NCI-H2107 treated with DMSO at 0.1 percent for 48 hours (cell line): ENCODE measurements around the gene PRKCG.

Experiments
- DNase-seq: peaks from one replicate; lab custom pipeline; 2025; ENCODE audit not compliant: unreplicated experiment; lab: John Stamatoyannopoulos, UW

PRKCG gene

DNA sequence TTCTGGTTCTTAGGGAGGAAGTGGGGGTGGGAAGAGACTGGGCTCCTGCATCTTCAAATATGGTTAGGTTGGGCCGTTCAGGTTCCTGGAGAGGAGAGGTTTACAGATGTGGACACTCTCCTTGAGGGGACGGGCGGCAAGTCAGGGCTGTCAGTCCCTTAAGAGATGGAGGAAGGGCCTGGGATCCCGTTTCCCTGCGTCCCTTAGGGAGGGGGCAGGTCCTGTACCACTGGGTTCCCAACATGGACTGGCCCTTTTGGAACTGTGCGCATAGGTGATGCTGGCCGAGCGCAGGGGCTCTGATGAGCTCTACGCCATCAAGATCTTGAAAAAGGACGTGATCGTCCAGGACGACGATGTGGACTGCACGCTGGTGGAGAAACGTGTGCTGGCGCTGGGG lies 16.2 kb downstream of the PRKCG start:
- no peak for DNase-seq

DNA sequence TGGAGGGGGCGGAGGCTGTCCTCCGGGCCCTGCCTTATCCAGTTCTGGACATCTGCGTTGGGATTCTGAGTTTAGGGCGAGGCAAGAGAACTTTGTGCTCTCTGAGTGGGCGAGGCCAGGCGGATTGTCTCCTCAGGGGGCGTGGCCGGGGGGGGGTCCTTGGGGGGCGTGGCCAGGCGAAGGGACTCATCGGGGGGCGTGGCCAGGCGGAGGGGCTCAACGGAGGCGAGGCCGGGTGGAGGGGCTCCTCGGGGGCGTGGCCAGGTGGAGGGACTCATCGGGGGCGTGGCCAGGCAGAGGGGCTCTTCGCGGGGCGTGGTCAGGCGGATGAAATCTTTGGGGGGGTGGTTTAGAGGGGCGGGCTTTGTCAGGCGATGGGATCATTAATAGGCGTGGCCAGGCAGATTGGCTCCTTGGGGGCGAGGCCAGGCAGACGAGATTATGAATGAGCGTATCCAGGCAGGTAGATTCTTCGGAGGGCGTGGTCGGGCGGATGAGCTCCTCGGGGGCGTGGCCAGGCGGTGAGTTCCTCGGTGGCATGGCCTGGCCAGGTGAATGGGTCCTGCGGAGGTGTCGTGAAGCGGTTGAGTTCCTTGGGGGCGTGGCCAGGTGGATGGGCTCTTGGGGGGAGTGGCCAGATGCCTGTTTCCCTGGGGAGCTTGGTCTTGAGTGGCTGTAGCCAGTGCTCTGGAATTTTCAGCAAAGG lies 16.8 kb downstream of the PRKCG start:
- no peak for DNase-seq

DNA sequence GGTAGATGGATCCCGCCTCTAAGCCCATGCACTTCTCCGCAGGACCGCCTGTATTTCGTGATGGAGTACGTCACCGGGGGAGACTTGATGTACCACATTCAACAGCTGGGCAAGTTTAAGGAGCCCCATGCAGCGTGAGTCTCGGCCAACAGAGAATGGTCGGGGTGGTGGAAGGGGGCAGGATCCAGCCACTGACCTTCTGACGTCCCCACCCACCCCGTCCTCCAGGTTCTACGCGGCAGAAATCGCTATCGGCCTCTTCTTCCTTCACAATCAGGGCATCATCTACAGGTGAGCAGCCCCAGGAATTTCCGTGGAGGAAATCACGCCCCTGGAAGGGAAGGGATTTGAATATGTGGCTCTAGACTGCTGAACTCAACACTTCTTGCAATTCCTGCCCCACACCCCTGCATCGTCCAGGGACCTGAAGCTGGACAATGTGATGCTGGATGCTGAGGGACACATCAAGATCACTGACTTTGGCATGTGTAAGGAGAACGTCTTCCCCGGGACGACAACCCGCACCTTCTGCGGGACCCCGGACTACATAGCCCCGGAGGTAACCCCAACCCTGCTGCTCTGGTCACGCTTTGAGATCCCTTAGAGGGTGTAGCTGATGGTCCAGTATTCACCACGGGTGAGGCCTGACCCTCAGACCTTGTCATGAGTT lies 18.3 kb downstream of the PRKCG start:
- no peak for DNase-seq

DNA sequence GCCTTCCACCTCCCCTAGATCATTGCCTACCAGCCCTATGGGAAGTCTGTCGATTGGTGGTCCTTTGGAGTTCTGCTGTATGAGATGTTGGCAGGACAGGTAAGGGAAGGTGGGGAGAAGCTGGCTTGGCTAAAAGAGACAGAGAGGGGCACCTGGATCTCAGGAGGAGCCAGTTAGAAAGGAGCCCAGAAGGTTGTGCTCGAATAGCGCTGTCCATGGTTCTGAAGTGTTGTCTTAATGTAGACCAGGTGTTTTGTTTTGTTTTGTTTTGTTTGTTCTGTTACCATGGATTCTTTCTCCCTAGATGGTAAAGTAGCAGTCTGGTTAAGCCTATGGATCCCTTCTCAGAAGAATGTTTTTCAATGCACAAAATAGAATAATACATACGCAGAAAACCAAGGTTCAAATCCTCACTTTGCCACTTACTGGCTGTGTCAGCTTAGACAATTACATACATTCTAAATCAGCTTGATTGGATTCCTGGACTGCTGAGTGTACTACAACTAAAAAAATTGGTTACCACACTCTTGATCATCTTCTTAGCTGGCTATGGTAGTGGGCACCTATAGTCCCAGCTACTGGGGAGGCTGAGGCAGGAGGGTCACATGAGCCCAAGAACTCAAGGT lies 21.2 kb downstream of the PRKCG start:
- no peak for DNase-seq

DNA sequence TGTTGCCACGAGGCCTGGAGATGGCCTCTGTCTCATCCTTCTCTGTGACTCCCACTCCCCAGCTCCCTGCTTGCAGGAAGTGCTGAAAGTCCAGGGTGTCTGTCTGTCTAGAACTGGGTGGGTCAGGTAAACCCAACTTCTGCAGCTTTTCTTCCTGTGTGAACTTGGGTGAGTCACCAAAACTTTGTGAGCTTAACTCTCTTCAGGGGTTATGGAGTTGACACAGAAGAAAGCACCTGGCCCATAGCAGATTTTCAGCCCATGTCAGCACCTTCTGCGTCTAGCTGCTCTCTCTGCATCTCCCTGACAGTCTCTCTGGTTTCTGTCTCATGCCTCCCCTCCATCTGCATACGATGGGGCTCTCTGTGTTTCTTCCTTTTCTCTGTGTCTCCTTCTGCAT lies 22.9 kb downstream of the PRKCG start:
- no peak for DNase-seq

DNA sequence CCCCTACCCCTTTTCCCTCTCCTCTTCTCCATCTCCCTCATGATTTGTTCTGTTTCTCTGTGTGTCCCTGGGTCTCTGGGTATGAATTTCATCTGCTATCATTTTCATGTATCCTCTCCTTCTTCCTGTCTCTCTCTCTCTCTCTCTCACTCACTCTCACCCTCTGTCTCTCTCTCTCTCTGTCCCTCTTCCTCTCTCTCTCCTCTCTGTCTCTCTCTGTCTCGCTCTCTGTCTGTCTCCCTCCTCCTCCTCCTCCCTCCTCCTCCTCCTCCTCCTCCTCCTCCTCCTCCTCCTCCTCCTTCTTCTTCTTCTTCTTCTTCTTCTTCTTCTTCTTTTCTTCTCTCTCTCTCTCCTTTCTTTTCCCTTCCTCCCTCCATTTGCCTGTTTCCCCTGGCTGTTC lies 23.8 kb downstream of the PRKCG start:
- DNase-seq, result no peak

DNA sequence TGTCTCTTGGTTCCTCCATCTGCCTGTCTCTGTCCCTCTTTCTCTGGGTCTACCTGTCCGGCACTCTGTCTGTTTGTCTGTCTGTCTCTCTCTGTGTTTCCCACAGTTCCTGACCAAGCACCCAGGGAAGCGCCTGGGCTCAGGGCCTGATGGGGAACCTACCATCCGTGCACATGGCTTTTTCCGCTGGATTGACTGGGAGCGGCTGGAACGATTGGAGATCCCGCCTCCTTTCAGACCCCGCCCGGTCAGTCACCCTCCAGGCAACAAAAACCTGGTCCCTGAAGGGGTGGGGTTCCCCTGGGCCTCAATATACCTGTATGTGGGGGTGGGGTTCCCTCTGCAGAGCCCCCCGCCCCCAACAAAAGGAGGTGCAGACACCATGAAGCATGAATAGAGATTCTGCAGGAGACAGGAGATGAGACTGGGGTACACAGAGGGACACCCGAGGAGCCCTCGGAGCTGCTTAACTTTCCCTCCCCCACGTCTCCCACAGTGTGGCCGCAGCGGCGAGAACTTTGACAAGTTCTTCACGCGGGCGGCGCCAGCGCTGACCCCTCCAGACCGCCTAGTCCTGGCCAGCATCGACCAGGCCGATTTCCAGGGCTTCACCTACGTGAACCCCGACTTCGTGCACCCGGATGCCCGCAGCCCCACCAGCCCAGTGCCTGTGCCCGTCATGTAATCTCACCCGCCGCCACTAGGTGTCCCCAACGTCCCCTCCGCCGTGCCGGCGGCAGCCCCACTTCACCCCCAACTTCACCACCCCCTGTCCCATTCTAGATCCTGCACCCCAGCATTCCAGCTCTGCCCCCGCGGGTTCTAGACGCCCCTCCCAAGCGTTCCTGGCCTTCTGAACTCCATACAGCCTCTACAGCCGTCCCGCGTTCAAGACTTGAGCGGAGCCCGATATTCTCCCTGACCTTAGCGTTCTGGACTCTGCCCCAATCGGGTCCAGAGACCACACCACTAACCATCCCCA lies 24.5 kb downstream of the PRKCG start:
- DNase-seq, result no peak

DNA sequence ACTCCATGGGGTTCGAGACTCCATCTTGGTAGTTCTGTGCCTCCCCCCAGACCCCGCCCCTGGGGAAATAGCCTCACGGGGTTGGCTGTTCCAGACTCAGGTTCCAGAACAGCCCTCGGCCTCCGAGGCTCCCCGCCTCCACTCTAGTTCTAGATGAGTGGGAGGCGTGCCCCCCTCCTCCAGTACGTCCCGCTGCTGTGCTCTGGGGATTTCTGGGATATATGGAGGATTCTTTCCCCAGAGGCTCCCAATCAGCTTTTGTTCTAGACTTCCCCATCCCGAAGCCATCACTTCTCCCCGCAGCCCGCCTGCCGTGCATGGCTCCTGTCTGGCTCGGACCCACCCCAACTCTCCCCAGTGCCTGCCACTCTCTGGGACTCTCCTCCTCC lies 25.2 kb downstream of the PRKCG start:
- DNase-seq, result no peak

DNA sequence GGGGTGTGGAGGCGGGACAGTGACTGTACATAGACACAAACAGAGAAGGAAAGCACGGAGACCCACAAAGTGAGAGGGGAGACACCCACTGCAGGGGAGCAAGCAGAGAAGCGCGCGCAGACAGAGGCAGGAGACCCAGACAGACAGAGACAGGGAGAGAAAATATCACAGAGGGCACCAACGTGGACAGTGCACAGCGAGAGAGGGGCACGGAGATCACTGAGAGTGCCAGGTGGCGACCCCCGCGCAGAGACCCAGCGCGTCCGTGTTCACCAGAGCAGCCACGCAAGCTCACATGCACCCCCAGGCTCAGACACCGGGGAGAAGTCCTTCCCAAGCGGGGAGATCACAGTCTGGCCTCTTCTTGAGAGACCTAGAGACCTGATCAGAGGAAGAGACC lies 25.7 kb downstream of the PRKCG start:
- DNase-seq, result no peak

DNA sequence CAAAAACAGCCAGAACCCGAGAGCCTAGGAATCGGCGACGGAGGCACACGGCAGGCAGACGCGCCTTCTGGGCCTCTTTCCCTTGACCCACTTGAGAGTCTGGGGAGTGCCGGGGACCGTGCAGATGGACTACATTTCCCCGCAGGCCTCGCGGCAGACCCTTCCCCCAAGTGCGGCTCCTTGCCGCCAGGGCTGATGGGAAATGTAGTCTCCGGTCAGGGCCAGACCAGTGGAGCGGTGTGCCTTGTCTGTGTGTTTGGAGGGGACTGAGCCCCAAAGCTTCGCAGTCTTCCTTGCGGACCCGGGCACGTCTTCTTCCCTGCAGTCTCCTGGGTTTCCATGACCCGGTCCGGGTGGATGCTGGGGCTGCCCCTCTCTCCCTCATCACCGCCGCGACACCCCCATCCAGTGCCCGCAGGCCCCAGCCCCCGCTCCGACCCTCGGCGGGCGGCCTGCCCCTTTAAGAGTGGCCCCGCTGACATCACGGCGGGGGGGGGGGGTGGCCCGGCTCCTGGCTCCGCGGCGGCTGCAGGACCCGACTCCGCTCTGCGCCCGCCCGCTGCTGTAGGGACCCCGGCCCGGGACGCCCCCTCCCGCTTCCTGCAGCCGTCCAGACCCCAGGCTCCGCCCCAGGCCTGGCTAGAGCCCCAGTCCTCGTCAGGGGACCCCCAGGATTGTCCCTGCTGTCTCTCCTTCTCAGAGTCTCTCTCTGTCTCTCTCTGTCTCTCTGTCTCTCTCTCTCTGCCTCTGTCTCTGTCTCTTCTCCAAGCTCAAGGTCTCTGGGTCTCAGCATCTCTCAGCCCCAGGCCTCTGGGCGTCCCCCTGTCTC lies 26.3 kb downstream of the PRKCG start:
- DNase-seq, result no peak

DNA sequence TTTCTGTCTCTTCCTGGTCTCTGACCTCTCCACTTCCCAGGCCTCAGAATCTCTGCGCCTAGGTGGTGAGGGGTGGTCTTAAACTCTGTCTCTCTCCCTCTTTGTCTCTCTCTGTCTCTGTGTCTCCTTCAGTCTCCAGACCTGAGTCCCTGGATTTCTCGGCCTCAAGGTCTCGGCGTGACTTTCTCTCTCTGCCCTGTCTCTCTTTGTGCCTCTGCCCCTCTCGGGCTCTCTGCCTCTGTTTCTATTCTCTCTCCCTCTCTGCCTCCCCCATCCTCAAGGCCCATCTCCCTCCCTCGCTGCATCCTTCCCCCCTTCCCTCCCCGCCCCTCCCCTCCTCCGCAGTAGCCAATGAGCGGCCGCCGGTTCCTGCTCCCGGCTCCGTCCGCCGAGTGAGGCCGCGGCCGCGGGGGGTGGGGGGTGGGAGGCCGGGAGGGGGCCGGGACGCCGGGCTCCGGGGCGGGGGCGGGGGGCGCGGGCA lies 27.0 kb downstream of the PRKCG start, which contains the start of gene CACNG7:
CACNG7 (plus strand) TSS at position 344 of the 481 bp plus-strand sequence. CDS start 3,554 bp downstream, outside the sequence.
- DNase-seq, result no peak

DNA sequence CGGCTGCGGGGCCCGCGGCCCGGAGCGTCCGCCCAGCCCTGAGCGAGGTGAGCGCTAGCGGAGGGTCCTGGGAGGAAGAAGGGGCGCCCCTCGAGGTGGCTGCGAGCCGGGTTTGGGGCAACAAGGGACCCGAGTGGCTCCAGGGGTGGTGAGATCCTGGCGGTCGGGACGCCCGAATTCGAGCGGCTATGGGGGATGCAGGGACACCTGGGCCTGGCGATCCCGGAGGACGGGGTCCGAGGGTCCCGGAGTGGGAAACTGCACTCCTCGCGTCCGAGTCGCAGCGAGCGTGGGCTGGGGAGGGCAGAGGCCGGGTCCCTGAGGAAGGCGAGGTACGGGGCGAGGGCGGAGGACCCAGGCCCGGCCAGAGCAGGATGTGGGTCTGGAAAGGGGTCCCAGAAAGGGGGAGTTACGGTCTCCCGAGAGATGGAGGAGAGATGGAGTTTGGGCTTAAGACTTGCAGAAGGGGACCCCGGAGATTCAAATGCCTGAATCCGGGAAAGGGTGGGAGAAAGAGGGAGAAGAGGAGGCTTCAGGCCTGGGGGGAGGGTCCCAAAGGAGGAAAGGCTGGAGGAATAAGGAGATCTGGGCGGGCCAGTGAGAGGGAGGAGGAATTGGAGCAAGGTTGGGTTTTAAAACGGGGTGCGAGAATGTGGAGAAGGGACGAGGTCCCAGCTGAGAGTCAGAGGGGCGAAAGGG lies 27.6 kb downstream of the PRKCG start:
- DNase-seq, result no peak

DNA sequence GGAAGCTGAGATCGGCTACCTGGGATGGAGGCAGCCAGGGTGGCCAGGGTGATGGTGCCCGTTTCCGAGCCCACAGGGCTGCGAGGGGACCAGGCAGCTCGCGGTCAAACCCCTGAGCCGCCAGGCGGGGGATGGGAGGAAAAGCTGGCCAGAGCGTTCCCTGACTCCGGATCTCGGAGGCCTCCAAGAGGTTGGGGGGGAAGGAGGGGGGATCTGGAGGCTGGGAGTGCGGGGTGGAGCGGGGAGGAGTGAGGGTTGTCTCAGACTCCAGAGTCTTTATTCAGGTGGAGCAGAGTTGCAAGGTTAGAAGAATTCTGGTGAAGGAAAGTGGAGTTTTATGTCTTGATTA lies 28.1 kb downstream of the PRKCG start:
- no peak for DNase-seq

DNA sequence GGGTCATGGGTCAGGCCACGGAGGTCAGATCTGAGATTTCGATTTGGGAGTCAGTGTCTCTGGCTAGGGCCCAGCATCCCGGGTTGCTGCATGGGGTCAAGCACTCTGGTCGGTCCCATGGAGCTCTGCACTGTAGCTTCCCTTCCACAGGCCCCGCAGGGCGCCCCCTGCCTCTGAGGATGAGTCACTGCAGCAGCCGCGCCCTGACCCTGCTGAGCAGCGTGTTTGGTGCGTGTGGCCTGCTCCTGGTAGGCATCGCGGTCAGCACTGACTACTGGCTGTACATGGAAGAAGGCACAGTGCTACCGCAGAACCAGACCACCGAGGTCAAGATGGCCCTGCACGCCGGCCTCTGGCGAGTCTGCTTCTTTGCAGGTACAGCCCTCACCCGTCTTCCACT lies 30.7 kb downstream of the PRKCG start:
- DNase-seq, result no peak

DNA sequence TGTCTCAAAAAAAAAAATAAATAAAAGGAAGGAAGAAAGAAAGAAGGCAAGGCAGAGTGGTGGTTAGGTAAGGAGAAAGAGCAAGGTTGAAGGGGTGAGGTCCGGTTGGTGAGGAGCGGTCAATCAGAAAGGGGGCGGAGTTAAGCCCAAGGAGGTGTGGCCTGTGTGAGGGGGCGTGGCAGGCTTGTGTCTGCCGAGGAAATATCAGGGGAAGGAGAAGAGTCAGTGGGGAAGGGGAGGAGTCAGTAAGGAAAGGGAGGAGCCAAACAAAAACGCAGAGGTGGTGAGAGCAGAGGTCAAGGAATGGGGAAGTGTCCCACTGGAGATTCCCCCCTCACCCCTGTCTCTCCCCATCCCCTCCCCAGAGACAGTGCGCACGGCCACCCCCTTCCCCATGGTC lies 33.0 kb downstream of the PRKCG start:
- no peak for DNase-seq

DNA sequence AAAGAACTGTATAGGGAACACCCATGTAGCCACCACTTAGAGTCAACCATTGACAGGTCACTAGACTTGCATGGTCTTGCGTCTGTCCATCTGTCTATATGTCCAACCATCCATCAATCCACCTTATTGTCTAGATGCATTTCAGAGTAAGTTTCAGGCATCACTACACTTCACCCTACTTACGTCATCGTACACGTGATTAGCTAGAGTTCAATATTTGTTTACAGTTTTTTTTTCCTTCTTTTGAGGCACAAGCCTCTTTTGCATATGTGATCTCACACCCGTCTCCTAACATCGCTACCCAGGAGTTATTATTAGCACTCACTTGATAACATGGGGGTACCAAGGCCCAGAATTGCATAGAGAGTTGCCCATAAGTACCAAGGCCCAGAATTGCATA lies 34.0 kb downstream of the PRKCG start:
- DNase-seq, result no peak

DNA sequence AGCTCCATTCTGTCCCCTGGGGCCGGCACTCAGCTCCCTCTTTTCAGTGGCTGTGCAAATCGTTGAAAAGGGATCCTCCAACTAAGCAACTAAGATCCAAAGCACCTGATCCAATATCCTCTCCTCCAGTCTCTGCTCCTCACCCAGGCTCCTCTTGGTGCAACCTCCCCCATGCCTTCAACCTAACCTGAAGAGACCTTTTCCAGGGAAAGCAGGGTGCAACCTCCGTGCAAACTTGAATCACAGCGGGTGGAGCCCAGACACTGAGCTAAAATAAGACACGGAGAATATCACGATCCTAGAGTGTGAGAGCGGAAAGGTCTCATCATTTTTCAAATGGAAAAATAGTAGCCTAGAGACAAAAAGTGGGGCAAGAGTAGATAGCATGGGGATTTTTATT lies 35.4 kb downstream of the PRKCG start:
- no peak for DNase-seq

DNA sequence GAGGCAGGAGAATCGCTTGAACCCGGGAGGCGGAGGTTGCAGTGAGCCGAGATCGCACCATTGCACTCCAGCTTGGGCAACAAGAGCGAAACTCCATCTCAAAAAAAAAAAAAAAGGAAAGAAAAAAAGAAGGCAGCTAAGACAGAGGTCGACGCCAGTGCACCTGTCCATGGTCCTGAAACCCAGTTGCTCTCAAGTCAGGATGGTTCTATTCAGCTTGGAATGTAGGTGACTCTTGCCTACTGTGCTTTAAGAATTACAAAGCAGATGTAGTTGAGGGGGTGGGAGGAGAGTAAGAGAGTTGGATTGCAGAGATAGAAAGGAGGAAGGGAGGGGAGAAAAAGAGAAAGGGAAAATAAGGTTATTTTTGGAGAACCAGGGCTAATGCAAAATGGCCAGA lies 45.7 kb downstream of the PRKCG start:
- DNase-seq, result no peak

DNA sequence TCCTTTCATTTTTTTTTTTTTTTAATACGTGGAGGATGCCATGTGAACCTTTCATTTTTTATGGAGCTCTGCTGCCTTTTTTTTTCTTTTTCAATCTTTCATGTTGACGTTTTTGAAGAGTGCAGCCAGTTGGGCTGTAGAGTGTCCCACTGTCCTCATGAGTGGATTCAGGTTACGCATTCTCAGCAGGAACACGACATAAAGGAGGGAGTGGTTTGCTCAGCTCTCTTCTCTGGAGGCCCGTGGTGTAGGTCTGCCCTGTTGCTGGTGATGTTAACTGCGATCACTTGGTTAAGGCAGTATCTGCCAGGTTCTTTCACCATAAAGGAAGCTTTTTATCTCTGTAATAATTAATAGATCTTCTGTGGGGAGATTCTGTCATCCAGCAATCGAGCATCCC lies 54.0 kb downstream of the PRKCG start:
- no peak for DNase-seq
